HepG2 (cell line): ENCODE results near the gene KLHL7. TPM values are rescaled to one million over a fixed set of nuclear protein-coding genes. Genes with fewer than 3 reads are reported as not detected.
A peak's percentile ranks its signal among the peaks of the same experiment; 100 is the strongest.

ENCODE experiments used
- ARNTL ChIP-seq: sonication (generic); formaldehyde crosslinking; IDR thresholded peaks from 2 replicates; pipeline ENCODE4 v1.4.0; 2020; ENCODE audit warnings: mild to moderate bottlenecking, missing genetic modification reagents
- CEBPG ChIP-seq: IDR thresholded peaks from 2 replicates; pipeline ENCODE4 v1.6.1; 2016
- CENPX ChIP-seq: sonication (generic); formaldehyde crosslinking; IDR thresholded peaks from 2 replicates; pipeline ENCODE4 v1.9.0; 2021; ENCODE audit warnings: mild to moderate bottlenecking, missing genetic modification reagents, moderate library complexity
- CHCHD3 ChIP-seq: sonication (generic); formaldehyde crosslinking; IDR thresholded peaks from 2 replicates; pipeline ENCODE4 v1.8.0; 2022; ENCODE audit warnings: mild to moderate bottlenecking, missing genetic modification reagents, moderate library complexity
- ELF3 ChIP-seq: IDR thresholded peaks from 2 replicates; pipeline ENCODE4 v1.6.1; 2016; ENCODE audit warnings: missing genetic modification reagents, missing compliant biosample characterization
- FOXO1 ChIP-seq: sonication (generic); formaldehyde crosslinking; IDR thresholded peaks from 2 replicates; pipeline ENCODE4 v1.4.0; 2020; ENCODE audit warnings: missing genetic modification reagents
- GABPB1 ChIP-seq: IDR thresholded peaks from 2 replicates; pipeline ENCODE4 v1.6.1; 2016; ENCODE audit warnings: mild to moderate bottlenecking, missing genetic modification reagents, moderate library complexity, missing compliant biosample characterization
- HDAC6 ChIP-seq: fragments of 200-600 bp; sonication (generic); IDR thresholded peaks from 2 replicates; pipeline ENCODE4 v1.7.0; 2017; ENCODE audit warnings: mild to moderate bottlenecking, antibody characterized with exemption, low read length, low read depth
- ISX ChIP-seq: sonication (generic); formaldehyde crosslinking; conservative IDR thresholded peaks from 2 replicates; pipeline ENCODE4 v1.5.0; 2020; ENCODE audit warnings: missing genetic modification reagents
- KAT2B ChIP-seq: fragments of 150-350 bp; IDR thresholded peaks from 2 replicates; pipeline ENCODE4 v1.6.1; 2014; ENCODE audit warnings: low read depth, low read length, borderline replicate concordance
- MAF1 ChIP-seq: sonication (generic); formaldehyde crosslinking; IDR thresholded peaks from 2 replicates; pipeline ENCODE4 v1.5.0; 2020; ENCODE audit warnings: missing genetic modification reagents, borderline replicate concordance
- MIER3 ChIP-seq: IDR thresholded peaks from 2 replicates; pipeline ENCODE4 v1.6.1; 2016; ENCODE audit warnings: missing compliant biosample characterization, borderline replicate concordance
- NFAT5 ChIP-seq: sonication (generic); formaldehyde crosslinking; IDR thresholded peaks from 2 replicates; pipeline ENCODE4 v1.4.0; 2020; ENCODE audit warnings: missing genetic modification reagents
- NFIC ChIP-seq: IDR thresholded peaks from 2 replicates; pipeline ENCODE4 v1.6.1; 2012; ENCODE audit warnings: mild to moderate bottlenecking, low read length, inconsistent platforms
- TBX2 ChIP-seq: sonication (generic); formaldehyde crosslinking; IDR thresholded peaks from 2 replicates; pipeline ENCODE4 v1.5.0; 2020; ENCODE audit warnings: missing genetic modification reagents, mild to moderate bottlenecking, borderline replicate concordance
- U2AF2 ChIP-seq: fragments of 200-400 bp; formaldehyde crosslinking; IDR thresholded peaks from 2 replicates; pipeline ENCODE4 v1.6.1; 2017; ENCODE audit warnings: low read depth, mild to moderate bottlenecking, low read length
- ZMAT3 ChIP-seq: sonication (generic); formaldehyde crosslinking; conservative IDR thresholded peaks from 2 replicates; pipeline ENCODE4 v1.7.0; 2021; ENCODE audit warnings: missing genetic modification reagents
- ZNF12 ChIP-seq: sonication (generic); formaldehyde crosslinking; IDR thresholded peaks from 2 replicates; pipeline ENCODE4 v1.5.0; 2020; ENCODE audit warnings: missing genetic modification reagents
- ZNF282 ChIP-seq: fragments of 450-650 bp; IDR thresholded peaks from 2 replicates; pipeline ENCODE4 v1.6.1; 2018; ENCODE audit not compliant: partially characterized antibody
- ZNF549 ChIP-seq: sonication (generic); formaldehyde crosslinking; IDR thresholded peaks from 2 replicates; pipeline ENCODE4 v1.5.0; 2020; ENCODE audit warnings: missing genetic modification reagents
- ZNF607 ChIP-seq: sonication (generic); formaldehyde crosslinking; IDR thresholded peaks from 2 replicates; pipeline ENCODE4 v1.5.1; 2020; ENCODE audit warnings: missing genetic modification reagents, mild to moderate bottlenecking, borderline replicate concordance
- ZNF687 ChIP-seq: sonication (generic); formaldehyde crosslinking; IDR thresholded peaks from 2 replicates; pipeline ENCODE4 v1.5.1; 2020; ENCODE audit warnings: mild to moderate bottlenecking, missing genetic modification reagents, moderate library complexity
- polyA plus RNA-seq, 8 experiments: library from polyadenylated mRNA; depleted of rRNA in 3 of 8; stranded (reverse) in 7 of 8; unstranded in 1 of 8; fragments of >200 nt; fragmentation: Illumina TruSeq in 4 of 8; extraction: Trizol in 4 of 8; gene quantifications; 2 replicates each; pipeline versions ENCODE4 v1.2.1 to v1.2.3, GENCODE V29; 2011 to 2016; ENCODE audit warnings: low read depth in 4 of 8, missing spikeins in 1 of 8, mixed read lengths in 1 of 8; ENCODE audit not compliant: insufficient read depth in 1 of 8
- total RNA-seq, 5 experiments: library from RNA; depleted of rRNA; stranded (reverse); fragments of >200 nt; fragmentation: Illumina TruSeq; extraction: Trizol; gene quantifications; 2 replicates each; pipeline ENCODE4 v1.2.3, GENCODE V29; 2016; ENCODE audit warnings: low read depth in 1 of 5

KLHL7 gene
- total and polyA plus RNA-seq, 2 of the 13 experiments (the other 11 are each of a cell fraction or from before 2014, with no cell fraction given) = 16.2 to 34.4 TPM

GRCh38 chr7:23181684-23182553, 76.3 kb downstream of the KLHL7 start, which contains the start of gene NUP42 (continued):
- peak; percentile 91 for TF ChIP-seq GABPB1 (CRISPR knock-in tag)
- no peak for TF ChIP-seq ZNF282
- peak; percentile 60 for TF ChIP-seq CEBPG (CRISPR knock-in tag)
- no peak for TF ChIP-seq ZNF12 (CRISPR knock-in tag)
- peak; percentile 17; the same call in 1 of the 2 replicates for TF ChIP-seq FOXO1 (CRISPR knock-in tag)
- TF ChIP-seq CENPX (CRISPR knock-in tag) = no peak
- no peak for TF ChIP-seq KAT2B
- no peak for TF ChIP-seq NFAT5 (CRISPR knock-in tag)
- peak; percentile 88 for TF ChIP-seq TBX2 (CRISPR knock-in tag)
- TF ChIP-seq ARNTL (CRISPR knock-in tag) = peak; percentile 93
- TF ChIP-seq NFIC = no peak
- no peak for TF ChIP-seq ZNF549
- peak; percentile 79; the same call in 1 of the 2 replicates for TF ChIP-seq ZNF607 (CRISPR knock-in tag)
- no peak for TF ChIP-seq CHCHD3 (CRISPR knock-in tag)
- TF ChIP-seq ELF3 (CRISPR knock-in tag) = peak; percentile 94
- TF ChIP-seq ZMAT3 (CRISPR knock-in tag) = 0 out of 2 replicates have a peak, but pooled peaks have one; percentile 21
- TF ChIP-seq ISX (CRISPR knock-in tag) = no peak; the same call in 1 of the 2 replicates
- no peak for TF ChIP-seq U2AF2
- peak; percentile 92 for TF ChIP-seq ZNF687 (CRISPR knock-in tag)
- TF ChIP-seq MAF1 (CRISPR knock-in tag) = no peak
- TF ChIP-seq HDAC6 = no peak
- TF ChIP-seq MIER3 (CRISPR knock-in tag) = peak; percentile 78; the same call in 1 of the 2 replicates
